Measurements from ENCODE around the gene CTNNAL1. TPM values are rescaled to one million over a fixed set of nuclear protein-coding genes. Genes with fewer than 3 reads are reported as not detected.
A peak's percentile ranks its signal among the peaks of the same experiment; 100 is the strongest.

CTNNAL1 gene
- total and polyA plus RNA-seq, 9 of the 15 experiments (the other 6 are each of a cell fraction or from before 2014, with no cell fraction given), result 23.2 to 78.0 (median 46.7) TPM

- TF ChIP-seq UBTF (IDR thresholded peaks at IDR 0.05; ENCODE audit: borderline replicate concordance in 1 of 2, low read depth in 2 of 2, low read length in 2 of 2) (no peak), FOXP4 (CRISPR knock-in tag; IDR thresholded peaks at IDR 0.05; ENCODE audit: borderline replicate concordance) (no peak), PATZ1 (CRISPR knock-in tag; IDR thresholded peaks at IDR 0.05; ENCODE audit: borderline replicate concordance) (peak; percentile 23; the same call in 1 of the 2 replicates), THAP7 (CRISPR knock-in tag; IDR thresholded peaks at IDR 0.05) (no peak), ZNF253 (CRISPR knock-in tag; conservative IDR thresholded peaks at IDR 0.05) (no peak), ELK3 (CRISPR knock-in tag; IDR thresholded peaks at IDR 0.05) (no peak), TOE1 (IDR thresholded peaks at IDR 0.05; ENCODE audit: borderline replicate concordance) (0 out of 2 replicates have a peak, but pooled peaks have one; percentile 39), TOE1 (CRISPR knock-in tag; IDR thresholded peaks at IDR 0.05; ENCODE audit: borderline replicate concordance, low read depth) (no peak), ZBTB17 (CRISPR knock-in tag; IDR thresholded peaks at IDR 0.05) (no peak), ZNF76 (CRISPR knock-in tag; IDR thresholded peaks at IDR 0.05; ENCODE audit: borderline replicate concordance) (no peak; the same call in 1 of the 2 replicates), HDAC3 (IDR thresholded peaks at IDR 0.05; ENCODE audit: borderline replicate concordance, partially characterized antibody) (no peak), ZNF589 (CRISPR knock-in tag; IDR thresholded peaks at IDR 0.05; ENCODE audit: low read depth) (no peak), TFE3 (CRISPR knock-in tag; IDR thresholded peaks at IDR 0.05) (no peak), NBN (IDR thresholded peaks at IDR 0.05; ENCODE audit: low read depth) (peak; percentile 81; the same call in 1 of the 2 replicates), ZNF507 (tag; conservative IDR thresholded peaks at IDR 0.05) (no peak), POLR3G (IDR thresholded peaks at IDR 0.05; ENCODE audit: extremely low read depth, insufficient read length, insufficient replicate concordance) (no peak)
These were observed 109.7 kb downstream of the CTNNAL1 start (continued) for GRCh38 chr9:108903420-108904103.
